GM19328 (cell line): Measurements from ENCODE around the gene KIAA1755.

Experiments
- ATAC-seq: cut with Tn5 transposase; IDR thresholded peaks from one replicate; pipeline ENCODE4 v1.9.1; 2021; ENCODE audit warnings: mild to moderate bottlenecking, moderate library complexity; ENCODE audit not compliant: unreplicated experiment

The KIAA1755 gene

DNA sequence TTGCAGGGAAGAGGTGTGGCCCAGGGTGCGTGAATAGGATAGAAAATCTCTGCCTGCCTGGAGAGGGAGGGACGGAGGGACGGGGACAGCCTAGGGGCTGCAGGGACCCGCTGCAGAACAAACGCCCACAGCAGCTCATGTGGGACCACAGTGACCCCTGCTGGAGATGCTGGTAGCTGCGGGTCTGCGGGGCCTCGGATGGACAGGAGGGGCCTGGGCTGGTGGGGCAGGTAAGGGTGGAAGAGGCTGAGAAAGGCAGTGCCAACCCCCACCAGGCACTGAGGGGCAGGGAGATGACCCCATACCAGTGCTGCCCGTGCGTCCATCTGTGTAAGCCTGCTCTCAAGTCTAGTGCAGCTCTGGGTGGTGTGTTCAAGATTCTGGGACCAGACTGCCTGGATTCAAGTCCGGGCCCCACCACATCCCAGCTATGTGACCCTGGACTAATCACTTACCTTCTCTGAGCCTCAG, 39.4 kb downstream of the KIAA1755 start:
- no peak for ATAC-seq

DNA sequence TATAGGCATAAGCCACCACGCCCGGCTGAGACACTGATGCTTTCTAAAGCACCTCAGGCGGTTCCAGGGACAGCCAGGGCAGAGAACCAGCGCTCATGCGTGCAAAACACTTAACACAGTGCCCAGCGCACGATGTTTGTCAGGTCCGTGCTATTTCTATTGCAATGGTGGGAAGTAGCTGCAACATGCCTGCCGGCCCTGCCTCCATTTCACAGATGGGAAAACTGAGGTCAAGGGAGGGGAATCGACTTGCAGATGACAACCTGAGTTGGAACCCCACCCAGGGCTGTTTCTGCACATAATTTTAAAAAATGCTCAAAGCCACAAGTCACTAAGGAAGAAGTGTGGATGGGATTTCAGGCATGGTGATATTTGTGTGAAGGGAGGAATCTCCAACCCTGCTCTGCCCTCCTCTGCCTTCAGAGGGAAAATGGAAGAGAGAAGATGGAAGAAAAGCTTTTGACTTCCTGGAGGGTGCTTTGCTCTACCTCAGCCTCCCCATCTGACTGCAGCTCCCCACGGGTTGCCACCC, 39.9 kb downstream of the KIAA1755 start:
- ATAC-seq: no peak

DNA sequence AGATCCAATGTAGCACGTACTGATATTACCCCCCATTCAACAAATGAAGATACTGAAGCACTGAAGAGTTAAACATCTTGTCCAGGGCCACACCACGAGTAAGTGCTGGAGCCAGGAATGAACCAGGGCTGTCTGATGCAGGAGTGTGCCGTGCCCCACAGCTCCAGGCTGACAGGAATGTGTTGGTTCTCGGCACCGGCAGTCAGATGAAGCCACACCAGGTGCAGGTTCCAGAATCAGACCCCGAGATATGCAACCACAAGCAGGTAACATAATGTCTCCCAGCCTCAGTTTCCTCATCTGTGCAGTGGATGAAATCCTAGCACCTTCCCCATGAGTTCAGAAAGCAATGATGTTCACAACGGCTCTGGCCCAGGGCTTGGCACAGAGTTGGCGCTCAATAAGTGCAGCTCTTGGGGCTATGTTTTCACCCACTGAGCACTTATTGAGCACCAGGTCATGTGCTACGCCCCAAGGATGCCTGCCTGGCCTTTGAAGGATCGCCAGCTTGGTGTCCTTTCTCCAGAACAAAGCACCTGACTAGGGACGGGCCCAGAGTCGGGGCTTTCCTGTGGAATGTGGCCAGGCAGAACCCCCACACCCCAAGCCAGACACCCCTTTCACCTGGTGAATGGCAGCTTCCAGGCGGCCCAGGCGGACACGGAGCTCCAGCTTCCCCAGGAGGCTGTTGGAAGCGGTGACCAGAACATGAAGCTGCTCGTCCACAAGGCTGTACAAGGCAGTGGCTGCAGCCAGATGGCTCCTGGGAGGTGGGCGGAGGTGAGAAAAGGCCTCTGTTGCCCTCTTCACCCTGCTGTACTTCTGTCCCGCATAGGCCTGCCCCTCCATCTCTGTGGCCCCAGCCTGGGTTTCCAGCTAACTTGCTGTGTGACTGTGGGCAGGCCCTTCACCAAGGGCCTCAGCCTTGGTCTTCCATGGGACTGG, 41.3 kb downstream of the KIAA1755 start:
- ATAC-seq: no peak

DNA sequence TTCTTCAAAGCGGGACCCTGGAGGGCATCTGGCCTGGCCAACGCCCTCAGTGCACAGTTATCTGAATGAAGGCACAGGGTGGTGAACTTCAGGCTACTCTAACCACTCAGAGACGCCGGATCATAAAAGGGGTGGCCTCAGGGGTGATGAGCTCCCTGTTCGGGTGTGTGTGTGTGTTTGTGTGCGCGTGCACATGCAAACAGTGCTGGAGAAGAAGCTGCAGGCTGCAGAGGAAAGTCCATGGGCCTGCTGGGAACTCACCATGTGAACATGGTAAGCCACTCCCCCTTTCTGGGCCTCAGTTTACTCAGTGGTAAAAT, 42.0 kb downstream of the KIAA1755 start:
- no peak for ATAC-seq

DNA sequence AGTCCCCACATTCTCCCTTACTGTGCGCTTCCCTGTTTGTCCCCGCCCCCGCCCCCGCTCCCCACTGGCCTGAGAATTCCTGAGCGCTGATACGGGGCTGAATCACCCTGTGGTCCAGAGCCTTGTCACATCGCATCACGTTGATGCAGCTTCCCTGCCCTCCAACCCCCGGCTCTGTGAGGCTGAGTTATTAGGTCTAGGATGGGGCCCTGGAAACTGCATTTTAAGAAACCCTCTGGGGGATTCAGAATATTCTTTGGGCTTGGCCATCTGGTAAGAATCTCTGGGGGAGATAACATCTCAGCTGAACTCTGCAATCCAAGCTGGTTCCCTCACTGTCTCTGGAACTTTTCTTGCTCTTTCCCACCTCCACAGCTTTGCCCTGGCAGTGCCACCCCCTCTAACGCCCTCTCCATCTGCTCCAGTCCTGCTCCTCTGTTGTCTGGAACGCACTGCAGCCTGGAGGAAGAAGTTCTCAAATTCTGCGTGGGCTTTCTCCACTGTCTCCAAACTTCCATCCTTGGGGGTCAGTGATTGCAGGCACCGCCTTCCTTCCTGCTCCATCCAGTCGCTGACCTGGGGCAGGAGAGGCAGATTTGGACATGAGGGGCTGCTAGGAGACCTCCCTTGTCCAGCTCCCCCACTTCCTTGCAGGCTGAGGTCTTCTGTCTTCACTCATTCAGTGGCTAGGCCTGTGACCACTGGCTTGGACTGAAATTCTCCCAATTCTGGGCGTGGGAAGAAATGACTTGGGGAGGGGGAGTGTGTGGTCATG, 42.6 kb downstream of the KIAA1755 start:
- no peak for ATAC-seq

DNA sequence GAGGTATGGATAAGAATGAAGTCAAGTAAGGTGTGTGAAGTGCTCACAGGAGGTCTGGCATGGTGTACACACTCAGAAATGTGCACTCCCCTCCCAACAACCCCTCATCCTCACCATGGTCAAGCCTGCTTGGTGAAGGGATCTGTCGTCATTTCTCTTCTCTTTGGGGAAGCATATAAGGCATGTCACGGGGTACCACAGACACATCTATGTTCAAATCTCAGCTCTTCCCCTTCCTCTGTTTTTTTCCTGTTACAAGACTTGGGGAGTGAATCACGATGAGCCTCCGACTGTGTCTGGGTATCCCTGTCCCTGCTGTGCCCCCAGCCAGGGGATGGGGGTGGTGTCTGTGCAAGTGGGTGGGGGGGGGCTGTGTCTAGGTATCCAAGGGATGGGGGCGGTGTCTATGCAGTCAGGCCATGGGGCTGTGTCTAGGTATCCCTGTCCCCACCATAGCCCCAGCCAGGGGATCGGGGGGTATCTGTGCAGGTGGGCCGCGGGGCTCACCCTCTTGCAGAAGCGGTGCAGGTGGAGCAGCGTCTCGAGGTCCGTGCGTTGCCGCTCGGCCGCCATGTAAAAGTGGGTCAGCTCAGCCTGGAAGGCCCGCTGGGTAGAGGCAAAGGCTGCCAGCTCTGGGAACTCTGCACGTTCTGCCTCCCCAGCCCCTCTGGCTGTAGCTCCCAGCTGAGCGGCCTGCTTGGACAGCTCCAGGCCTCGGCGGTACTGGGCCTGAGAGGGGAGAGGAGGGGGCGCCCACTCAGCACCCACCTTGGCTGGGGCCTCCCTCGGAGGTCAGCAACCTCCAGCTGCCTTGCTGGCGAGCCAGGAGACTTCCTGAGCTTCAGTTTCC, 43.6 kb downstream of the KIAA1755 start:
- ATAC-seq: no peak

DNA sequence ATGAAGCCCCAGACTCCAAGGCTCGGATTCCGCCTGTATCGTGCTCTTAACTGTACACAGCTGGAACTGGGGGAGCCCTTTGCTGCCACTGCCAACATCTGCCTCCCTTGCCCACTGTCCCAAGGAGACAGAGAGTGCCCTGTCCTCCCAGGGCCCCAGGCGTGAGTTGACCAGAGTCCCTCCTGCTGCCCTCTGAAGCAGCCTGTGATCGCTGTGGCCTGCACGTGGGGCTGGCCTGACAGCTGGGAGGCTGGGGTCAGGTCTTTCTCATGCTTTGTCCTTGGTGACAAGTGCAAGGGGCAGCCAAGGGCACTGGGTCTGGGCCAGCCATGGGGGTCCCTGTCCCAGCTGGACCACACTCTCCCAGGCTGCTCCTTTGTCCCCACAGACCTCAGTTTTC, 44.3 kb downstream of the KIAA1755 start:
- no peak for ATAC-seq

DNA sequence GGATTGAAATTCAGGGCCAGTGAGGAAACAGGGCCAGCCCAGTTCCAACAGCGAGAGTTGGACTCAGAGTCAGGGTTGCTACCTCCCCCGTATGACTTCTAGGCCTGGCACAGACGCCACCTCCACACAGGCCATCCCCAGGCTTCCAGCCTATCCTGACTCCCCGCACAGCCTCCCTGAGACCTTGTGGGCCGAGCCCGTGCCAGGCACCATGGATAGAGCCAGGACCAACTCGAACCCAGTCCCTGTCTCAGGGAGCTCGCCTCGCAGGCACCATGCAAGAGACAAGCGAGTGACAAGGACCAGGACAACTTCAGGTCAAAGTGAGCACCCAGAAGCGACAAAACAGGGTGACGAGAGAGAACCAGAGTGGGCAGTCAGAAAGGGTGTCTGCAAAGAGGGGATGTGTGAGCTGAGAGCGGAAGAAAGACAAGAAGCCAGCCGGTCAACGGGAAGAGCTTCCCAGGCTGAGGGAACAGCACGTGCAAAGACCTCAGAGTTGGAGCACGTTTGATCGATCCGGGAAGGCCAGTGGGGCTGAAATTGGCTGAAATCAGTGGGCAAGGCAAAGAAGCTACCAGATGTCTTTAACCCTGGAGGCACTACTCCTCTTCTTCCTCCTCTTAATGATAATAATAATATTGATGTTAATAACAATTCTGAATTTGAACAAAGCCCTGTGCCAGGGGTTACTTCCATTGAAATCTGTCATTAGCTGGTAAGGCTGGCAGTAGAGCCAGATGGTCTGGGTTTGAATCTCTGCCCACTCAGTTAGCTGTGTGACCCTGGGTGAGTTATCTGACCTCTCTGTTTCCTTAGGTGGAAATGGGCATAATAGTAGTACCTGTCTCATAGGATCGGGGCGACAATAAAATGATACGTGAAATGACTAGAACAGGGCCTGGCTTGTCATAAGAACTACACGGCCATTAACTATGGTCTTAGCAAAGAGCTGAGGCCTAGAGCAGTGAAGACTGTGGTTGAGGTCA, 45.0 kb downstream of the KIAA1755 start:
- ATAC-seq: no peak

DNA sequence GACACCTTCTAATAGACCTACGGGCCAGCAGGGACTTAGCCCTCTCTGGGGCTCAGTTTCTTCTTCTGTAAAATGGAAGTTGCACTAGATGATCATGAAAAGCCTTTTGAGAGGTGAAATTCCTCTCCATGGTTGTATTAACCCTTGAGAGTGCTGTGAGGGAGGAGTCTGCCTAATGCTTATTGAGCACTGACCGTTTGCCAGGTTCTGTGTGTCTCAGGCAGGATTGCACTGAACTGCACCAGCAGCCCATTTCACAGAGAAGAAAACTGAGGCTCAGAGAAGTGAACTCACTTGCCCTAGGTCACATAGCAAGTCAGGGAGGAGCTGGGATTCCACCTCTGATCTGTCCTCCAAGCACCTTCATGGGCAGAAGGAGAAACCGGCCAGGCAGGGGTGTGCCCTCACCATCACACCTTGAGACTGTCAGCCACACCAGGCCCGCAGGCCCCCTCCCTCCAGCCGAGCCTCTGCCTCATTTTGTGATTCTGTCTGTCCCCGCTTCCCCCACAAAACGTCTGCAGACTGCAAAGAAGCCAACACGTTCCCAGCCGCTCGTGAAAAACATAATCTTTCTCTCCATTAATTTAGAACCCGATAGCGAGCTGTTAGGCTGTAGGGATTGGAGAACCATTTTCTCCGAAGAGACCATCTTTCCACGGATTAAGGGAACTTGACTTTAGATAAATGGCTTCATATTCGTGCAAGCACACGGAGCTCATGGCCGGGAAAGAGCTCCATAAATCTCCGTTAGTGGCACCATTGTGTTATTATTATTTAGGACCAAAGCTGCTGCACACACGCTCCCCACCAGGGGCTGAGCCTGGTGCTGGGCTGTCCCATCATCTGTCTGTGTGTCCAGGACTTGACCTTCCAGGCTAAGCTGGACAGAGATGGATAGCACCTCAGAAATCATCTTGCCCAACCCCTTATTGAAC, 46.0 kb downstream of the KIAA1755 start:
- no peak for ATAC-seq

DNA sequence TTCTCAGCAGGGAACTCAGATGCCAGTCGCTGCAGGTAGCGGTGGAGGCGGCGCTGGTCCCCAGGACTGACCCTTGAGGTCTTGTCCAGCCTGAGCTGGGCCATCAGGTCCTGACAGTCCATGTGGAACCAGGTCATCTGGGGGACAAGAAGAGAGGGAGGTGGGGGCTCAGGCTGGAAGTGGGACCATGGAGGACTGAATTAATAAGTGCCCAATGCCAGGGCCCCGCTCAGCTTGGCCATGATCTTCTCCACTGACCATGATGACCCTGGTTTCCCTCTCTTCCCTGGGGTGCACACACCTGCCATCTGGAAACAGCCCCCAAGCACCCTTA, 47.0 kb downstream of the KIAA1755 start:
- ATAC-seq: no peak

DNA sequence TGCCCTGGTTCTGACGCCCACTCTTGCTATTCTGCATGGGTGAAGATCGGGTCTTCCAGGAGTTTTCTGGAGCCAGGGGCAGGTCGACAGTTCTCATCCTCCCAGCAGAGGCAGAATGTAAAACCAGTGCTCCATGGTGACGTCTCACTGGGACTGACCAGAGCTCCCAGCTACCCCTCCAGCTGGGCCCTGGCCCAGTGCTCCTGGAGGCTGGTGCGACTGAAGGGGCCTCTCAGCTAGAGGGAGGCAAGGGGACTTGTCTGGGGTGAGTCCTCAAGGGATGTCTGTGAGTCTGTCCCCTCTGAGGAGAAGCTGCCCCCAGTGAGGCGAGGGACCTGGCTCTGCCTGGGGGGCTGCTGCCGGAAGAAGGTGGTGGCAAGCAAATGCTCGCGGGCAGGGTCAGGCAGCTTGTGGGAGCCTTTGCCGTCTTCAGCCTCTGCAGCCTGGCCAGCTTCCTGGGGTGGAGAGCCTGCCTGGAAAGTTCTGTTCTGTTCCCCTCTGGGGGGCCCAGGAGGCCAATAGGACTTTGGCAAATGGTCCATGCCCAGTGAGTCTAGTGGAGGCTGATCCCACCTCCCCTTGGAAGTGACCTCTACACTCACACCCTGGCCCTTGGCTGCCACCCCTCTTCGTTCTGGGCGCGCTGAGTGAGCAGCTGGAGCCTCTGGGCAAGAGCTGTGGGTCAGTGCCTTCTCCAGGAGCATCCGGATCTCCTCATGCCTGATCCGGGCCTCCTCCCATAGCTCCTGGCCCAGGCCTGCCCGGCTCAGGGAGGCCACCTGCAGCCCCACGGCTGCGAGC, 47.5 kb downstream of the KIAA1755 start:
- ATAC-seq: no peak

DNA sequence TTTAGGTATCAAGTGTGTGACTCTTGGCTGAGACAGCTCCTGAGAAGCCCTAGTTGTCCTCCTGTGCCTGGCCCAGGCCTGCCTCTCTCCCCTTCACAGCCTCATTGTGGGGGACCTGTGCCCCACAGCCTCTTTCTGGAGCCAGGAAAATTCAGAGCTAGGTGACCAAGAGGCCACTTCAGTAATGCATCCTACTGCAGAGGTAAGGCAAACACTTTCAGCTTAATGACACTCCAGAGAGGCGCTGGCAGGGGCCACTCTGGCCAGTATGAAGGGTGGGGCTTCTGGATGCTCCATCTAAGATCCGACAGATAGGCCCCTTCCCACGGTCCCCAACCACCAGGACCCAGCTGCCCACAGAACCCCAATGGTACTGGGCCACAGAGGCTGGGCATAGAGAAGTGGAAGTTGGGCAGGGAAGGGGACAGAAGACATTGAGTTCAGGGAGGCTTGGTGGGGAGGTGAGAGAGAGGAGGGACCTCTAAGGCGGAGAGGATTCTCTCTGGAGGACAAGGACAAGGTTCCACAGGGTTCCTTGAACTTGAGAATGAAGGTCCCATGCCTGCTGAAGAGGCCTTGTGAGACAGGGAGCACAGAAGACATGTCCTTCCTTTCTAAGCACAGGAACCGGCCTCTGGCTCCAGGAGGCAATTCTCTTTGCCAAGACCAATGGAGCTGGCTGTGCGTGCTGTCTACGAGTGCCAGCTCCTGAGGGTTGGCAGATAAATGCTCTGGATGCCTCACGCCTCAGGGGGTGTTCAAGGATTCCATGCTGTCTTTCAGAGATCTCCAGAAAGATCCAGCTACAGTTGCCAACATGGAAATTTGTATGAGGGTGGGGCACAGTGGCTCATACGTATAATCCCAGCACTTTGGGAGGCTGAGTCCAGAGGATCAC, 49.1 kb downstream of the KIAA1755 start:
- no peak for ATAC-seq

DNA sequence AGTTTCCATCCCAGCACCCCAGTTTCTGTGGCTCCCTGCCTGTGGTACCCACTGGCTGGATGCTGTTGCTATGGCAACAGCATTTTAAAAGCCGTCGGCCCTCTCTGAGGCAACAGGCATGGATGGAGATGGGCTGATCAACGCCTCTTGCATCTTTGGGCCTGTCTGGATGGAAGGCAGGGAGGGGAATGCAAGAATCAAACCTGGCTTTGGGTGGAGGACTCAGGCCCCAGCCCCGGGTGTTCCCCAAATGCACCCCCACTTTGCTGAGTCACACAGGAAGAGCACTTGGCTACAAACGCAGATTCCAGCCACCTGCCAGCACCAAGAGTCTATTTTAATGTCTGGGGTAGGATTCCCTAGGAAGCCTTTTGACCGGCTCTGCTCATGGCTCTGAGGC, 49.8 kb downstream of the KIAA1755 start:
- no peak for ATAC-seq

DNA sequence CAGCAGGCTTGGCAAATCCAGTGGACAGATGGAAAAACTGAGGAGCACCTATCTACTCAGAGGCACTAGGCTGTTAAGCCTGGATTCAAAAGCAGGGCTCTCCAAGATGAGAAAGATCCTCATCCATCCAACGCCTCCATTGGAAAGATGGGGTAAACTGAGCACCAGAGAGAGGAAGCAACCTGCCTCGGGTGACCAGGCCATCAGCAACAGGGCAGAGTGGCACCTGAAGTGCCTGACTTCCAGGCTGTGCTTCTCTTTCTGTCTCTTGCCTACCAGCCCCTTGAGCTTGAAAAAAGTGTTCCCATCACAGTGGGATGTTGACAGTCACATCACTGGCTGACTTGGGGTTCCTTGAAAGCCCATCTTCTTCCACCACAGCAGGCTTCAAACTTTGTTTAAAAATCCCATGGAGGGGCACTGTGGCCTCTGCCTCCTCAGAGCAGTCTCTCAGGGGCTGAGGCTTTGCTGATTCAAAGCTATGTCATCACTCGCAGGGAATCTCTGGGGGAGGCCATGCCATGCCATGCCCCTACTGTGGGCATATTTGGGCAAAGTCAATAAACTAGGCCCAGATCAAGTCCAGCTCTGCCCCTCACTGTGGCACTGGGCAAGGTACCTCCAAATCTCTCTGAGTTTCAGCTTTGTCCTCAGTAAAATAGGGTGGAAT, 50.7 kb downstream of the KIAA1755 start:
- no peak for ATAC-seq

DNA sequence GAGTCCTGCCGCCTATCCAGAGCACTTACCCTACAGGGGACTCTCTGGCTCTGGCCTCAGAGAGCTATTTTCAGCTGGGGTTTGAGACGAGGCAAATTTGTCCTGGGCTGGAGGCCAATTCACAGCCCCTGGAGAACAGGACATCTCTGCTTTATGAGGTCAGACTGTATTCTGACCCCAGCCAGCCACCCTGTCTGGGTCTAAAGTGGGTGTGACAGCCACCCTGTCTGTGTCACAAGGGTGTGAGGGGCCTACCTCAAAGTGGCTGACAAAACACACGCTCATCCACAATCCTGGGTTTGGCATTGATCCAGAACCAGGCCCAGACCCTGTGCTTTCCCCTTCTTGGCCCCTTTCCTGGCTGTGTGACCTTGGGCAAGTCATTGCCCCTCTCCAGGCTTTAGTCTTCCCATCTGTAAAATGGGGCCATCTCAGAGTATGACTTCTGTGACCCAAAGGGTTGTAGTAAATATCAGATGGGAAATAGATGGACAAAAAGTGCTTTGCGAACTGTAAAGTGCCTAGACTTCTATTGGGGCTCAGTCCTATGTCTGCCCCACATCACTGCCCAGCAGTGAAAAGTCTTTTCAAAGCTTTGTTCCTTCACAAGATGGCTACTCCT, 51.4 kb downstream of the KIAA1755 start:
- no peak for ATAC-seq

DNA sequence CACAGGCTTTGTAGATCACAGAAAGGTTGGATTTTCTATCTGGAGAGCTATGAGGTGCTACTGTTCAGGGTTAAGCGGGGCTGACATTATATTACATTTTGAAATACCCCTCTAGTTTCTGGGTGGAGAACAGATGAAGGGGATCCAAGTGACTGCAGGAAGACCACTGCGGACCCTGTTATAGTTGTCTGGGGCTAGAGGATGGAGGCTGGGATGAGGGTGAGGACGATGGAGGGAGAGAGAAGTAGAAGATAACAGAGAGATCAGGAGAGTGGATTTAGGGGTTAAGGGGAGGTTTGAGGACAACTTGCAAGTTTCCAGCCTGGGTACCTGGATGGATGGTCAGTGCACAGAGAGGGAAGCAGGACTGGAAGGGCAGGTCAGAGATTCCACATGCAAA, 52.0 kb downstream of the KIAA1755 start:
- no peak for ATAC-seq
